ENCODE results near the gene MTOR.
"Not testable (repeated sequence)": the region's sequence is repeated elsewhere in the genome, so short reads cannot be mapped to it uniquely, and the experiment has no call there.

MTOR gene

GRCh38 chr1:11279630-11280029, 17.3 kb upstream of the MTOR start:
- DNase-seq = no peak

GRCh38 chr1:11279152-11279551, 16.8 kb upstream of the MTOR start:
- DNase-seq = no peak

- DNase-seq = no peak
These were observed 11.4 kb upstream of the MTOR start for GRCh38 chr1:11273595-11274234.

GRCh38 chr1:11272832-11273594, 10.7 kb upstream of the MTOR start, which contains the start of gene UBIAD1:
TSS of gene UBIAD1 (plus strand) at chr1:11273198. CDS start at chr1:11273532, 334 bp downstream.
- DNase-seq = peak; percentile 74

- DNase-seq = no peak
These were observed 10.1 kb upstream of the MTOR start for GRCh38 chr1:11272544-11272831.

GRCh38 chr1:11267350-11268337, 5.3 kb upstream of the MTOR start:
- DNase-seq = not testable (repeated sequence)

- DNase-seq = no peak
These were observed 4.1 kb upstream of the MTOR start for GRCh38 chr1:11266268-11267074.

- DNase-seq = no peak
These were observed 6.1 kb downstream of the MTOR start for GRCh38 chr1:11256299-11256698.

- no peak for DNase-seq
These were observed 9.1 kb downstream of the MTOR start for GRCh38 chr1:11253226-11253625.

- DNase-seq = no peak
These were observed 9.8 kb downstream of the MTOR start for GRCh38 chr1:11252538-11252937.

GRCh38 chr1:11248169-11248568, 14.2 kb downstream of the MTOR start:
- DNase-seq = no peak

- DNase-seq = no peak
These were observed 16.2 kb downstream of the MTOR start for GRCh38 chr1:11245904-11246719.

GRCh38 chr1:11245248-11245647, 17.1 kb downstream of the MTOR start:
- no peak for DNase-seq

GRCh38 chr1:11238311-11238710, 24.0 kb downstream of the MTOR start:
- no peak for DNase-seq

GRCh38 chr1:11237356-11237755, 25.0 kb downstream of the MTOR start:
- no peak for DNase-seq

GRCh38 chr1:11233208-11233607, 29.1 kb downstream of the MTOR start:
- DNase-seq = no peak

GRCh38 chr1:11229203-11229602, 33.1 kb downstream of the MTOR start:
- no peak for DNase-seq

- DNase-seq = no peak
These were observed 35.0 kb downstream of the MTOR start for GRCh38 chr1:11227106-11228077.

- no peak for DNase-seq
These were observed 46.3 kb downstream of the MTOR start for GRCh38 chr1:11216074-11216473.

GRCh38 chr1:11215381-11216005, 46.9 kb downstream of the MTOR start:
- no peak for DNase-seq

All from NCI-H2029 (cell line).